ENCODE data around the gene GHRH.

DNA sequence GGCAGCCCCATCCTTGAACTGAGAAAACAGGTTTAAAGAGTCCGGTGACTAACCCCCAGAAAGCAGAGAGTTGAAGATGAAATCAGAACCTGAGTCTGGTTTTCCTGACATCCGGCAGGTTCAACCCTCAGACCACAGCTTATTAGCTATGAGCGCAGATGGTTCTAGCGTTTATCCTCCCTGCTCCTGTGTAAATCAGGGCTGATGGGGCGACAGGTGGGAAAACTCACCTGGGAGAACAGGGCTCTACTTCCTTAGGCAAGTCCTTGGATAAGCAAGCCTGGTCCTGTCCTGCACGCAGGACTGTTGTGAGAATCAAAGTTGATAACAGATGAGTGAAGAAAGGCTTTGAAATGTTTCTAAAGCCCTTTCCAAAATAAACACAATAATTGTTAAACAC, 31.4 kb downstream of the GHRH start:
- TF ChIP-seq, protein P1, sequence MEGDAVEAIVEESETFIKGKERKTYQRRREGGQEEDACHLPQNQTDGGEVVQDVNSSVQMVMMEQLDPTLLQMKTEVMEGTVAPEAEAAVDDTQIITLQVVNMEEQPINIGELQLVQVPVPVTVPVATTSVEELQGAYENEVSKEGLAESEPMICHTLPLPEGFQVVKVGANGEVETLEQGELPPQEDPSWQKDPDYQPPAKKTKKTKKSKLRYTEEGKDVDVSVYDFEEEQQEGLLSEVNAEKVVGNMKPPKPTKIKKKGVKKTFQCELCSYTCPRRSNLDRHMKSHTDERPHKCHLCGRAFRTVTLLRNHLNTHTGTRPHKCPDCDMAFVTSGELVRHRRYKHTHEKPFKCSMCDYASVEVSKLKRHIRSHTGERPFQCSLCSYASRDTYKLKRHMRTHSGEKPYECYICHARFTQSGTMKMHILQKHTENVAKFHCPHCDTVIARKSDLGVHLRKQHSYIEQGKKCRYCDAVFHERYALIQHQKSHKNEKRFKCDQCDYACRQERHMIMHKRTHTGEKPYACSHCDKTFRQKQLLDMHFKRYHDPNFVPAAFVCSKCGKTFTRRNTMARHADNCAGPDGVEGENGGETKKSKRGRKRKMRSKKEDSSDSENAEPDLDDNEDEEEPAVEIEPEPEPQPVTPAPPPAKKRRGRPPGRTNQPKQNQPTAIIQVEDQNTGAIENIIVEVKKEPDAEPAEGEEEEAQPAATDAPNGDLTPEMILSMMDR (IDR thresholded peaks at IDR 0.05) = no peak
- no peak for TF ChIP-seq POLR2A (IDR thresholded peaks at IDR 0.05)
